WTC11 (cell line): Measurements from ENCODE around the gene NOL4. TPM values are rescaled to one million over a fixed set of nuclear protein-coding genes. Genes with fewer than 3 reads are reported as not detected.

Source experiments
- ATAC-seq: fragments of 200-7000 bp; cut with Tn5 transposase; 2 replicates; pipeline ENCODE4 v1.10.0; 2021; ENCODE audit warnings: mild to moderate bottlenecking, moderate library complexity
- CTCF ChIA-PET: fragments of 300-600 bp; sonication (Branson Sonifier 250); formaldehyde crosslinking; loops from one replicate; lab custom pipeline; 2021; ENCODE audit warnings: antibody characterized with exemption; lab: Charles Lee
- POLR2A ChIA-PET: fragments of 350-600 bp; sonication (Branson Sonifier 250); formaldehyde crosslinking; loops from one replicate; lab custom pipeline; 2021; ENCODE audit warnings: antibody characterized with exemption; lab: Charles Lee
- DNase-seq: peaks from one replicate; pipeline ENCODE4 v3.0.0; 2021; ENCODE audit warnings: low spot score
- H3K27ac Mint-ChIP-seq: 2 replicates; pipeline ENCODE4 v1.8.0; 2021; ENCODE audit warnings: mixed read lengths
- H3K27me3 Mint-ChIP-seq: 2 replicates; pipeline ENCODE4 v1.8.0; 2021; ENCODE audit warnings: low read depth, mild to moderate bottlenecking, moderate library complexity, mixed read lengths
- H3K36me3 Mint-ChIP-seq: 2 replicates; pipeline ENCODE4 v1.8.0; 2021; ENCODE audit warnings: mixed read lengths
- H3K4me1 Mint-ChIP-seq: 2 replicates; pipeline ENCODE4 v1.8.0; 2022; ENCODE audit warnings: mixed read lengths
- H3K4me3 Mint-ChIP-seq: 2 replicates; pipeline ENCODE4 v1.8.0; 2021; ENCODE audit warnings: mild to moderate bottlenecking, moderate library complexity, mixed read lengths
- H3K9me3 Mint-ChIP-seq: 2 replicates; pipeline ENCODE4 v1.8.0; 2021; ENCODE audit warnings: mixed read lengths
- CBFB ChIP-seq: sonication (generic); formaldehyde crosslinking; IDR thresholded peaks from 2 replicates; pipeline ENCODE4 v1.8.1; 2022; ENCODE audit warnings: mild to moderate bottlenecking, low read depth, missing genetic modification reagents
- ESRRA ChIP-seq: sonication (generic); formaldehyde crosslinking; IDR thresholded peaks from 2 replicates; pipeline ENCODE4 v1.8.1; 2022; ENCODE audit warnings: mild to moderate bottlenecking, missing genetic modification reagents, borderline replicate concordance
- ETV6 ChIP-seq: sonication (generic); formaldehyde crosslinking; IDR thresholded peaks from 2 replicates; pipeline ENCODE4 v1.8.1; 2022; ENCODE audit warnings: mild to moderate bottlenecking, missing genetic modification reagents
- IRF2 ChIP-seq: sonication (generic); formaldehyde crosslinking; IDR thresholded peaks from 2 replicates; pipeline ENCODE4 v1.8.0; 2022; ENCODE audit warnings: low read depth, missing genetic modification reagents, borderline replicate concordance
- SP1 ChIP-seq: sonication (generic); formaldehyde crosslinking; conservative IDR thresholded peaks from 2 replicates; pipeline ENCODE4 v1.8.1; 2022; ENCODE audit warnings: missing genetic modification reagents
- TEAD4 ChIP-seq: sonication (generic); formaldehyde crosslinking; IDR thresholded peaks from 2 replicates; pipeline ENCODE4 v1.8.0; 2022; ENCODE audit warnings: mild to moderate bottlenecking, missing genetic modification reagents
- ZNF232 ChIP-seq: sonication (generic); formaldehyde crosslinking; IDR thresholded peaks from 2 replicates; pipeline ENCODE4 v1.8.0; 2022; ENCODE audit warnings: mild to moderate bottlenecking, missing genetic modification reagents
- ZNF263 ChIP-seq: sonication (generic); formaldehyde crosslinking; IDR thresholded peaks from 2 replicates; pipeline ENCODE4 v1.8.1; 2022; ENCODE audit warnings: low read depth, mild to moderate bottlenecking, moderate library complexity, missing genetic modification reagents
- ZNF396 ChIP-seq: fragments of 250-450 bp; sonication (Bioruptor Pico); IDR thresholded peaks from 2 replicates; pipeline ENCODE4 v1.8.0; 2021; ENCODE audit warnings: mild to moderate bottlenecking, moderate library complexity, borderline replicate concordance
- total RNA-seq: library from RNA; stranded (reverse); gene quantifications from 3 replicates; pipeline ENCODE4 v1.2.3, GENCODE V29; 2021
- TF ChIP-seq, protein P1 (sequence below): sonication (generic); formaldehyde crosslinking; IDR thresholded peaks from 2 replicates; pipeline ENCODE4 v1.8.0; 2022; ENCODE audit warnings: mild to moderate bottlenecking, missing genetic modification reagents
- TF ChIP-seq, protein P2 (sequence below): sonication (generic); formaldehyde crosslinking; IDR thresholded peaks from 2 replicates; pipeline ENCODE4 v1.8.1; 2023; ENCODE audit warnings: mild to moderate bottlenecking, missing genetic modification reagents, moderate library complexity
- TF ChIP-seq, protein P3 (sequence below): sonication (generic); formaldehyde crosslinking; conservative IDR thresholded peaks from 2 replicates; pipeline ENCODE4 v1.8.1; 2022; ENCODE audit warnings: mild to moderate bottlenecking, missing genetic modification reagents
- TF ChIP-seq, protein P4 (sequence below): fragments of 250-450 bp; sonication (Bioruptor Pico); IDR thresholded peaks from 2 replicates; pipeline ENCODE4 v1.9.0; 2021; ENCODE audit warnings: mild to moderate bottlenecking, borderline replicate concordance
- TF ChIP-seq, protein P5 (sequence below): sonication (generic); formaldehyde crosslinking; IDR thresholded peaks from 2 replicates; pipeline ENCODE4 v1.8.0; 2022; ENCODE audit warnings: mild to moderate bottlenecking, missing genetic modification reagents
- TF ChIP-seq, protein P6 (sequence below): sonication (generic); formaldehyde crosslinking; IDR thresholded peaks from 2 replicates; pipeline ENCODE4 v1.8.0; 2023; ENCODE audit warnings: missing genetic modification reagents, mild to moderate bottlenecking, borderline replicate concordance

NOL4 gene
- total RNA-seq, 1 experiment from 2014 or later: 1.2 TPM

DNA sequence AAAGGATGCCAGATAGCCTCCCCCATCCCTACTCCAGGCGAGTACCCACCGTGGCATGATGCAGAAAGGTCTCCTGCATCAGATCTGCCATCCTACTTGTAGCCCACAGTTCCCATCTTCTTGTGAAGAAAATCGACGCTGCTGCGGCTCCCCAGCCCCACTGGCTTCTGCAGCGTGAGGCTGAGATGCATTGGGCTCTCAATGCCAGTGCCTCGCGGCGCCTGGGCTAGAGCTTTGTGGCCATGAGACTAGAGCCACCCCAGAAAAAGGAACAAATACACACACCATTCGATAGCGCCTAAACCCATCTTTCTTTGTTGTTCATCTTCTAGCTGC is 2.8 kb downstream of the NOL4 start:
- TF ChIP-seq CBFB (CRISPR knock-in tag) (no peak), SP1 (CRISPR knock-in tag) (no peak), TEAD4 (CRISPR knock-in tag) (no peak), ZNF263 (CRISPR knock-in tag) (no peak), ESRRA (CRISPR knock-in tag) (no peak), ETV6 (no peak), ZNF232 (CRISPR knock-in tag) (no peak), ZNF396 (CRISPR knock-in tag) (no peak)
- TF ChIP-seq, protein P1, sequence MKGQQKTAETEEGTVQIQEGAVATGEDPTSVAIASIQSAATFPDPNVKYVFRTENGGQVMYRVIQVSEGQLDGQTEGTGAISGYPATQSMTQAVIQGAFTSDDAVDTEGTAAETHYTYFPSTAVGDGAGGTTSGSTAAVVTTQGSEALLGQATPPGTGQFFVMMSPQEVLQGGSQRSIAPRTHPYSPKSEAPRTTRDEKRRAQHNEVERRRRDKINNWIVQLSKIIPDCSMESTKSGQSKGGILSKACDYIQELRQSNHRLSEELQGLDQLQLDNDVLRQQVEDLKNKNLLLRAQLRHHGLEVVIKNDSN (CRISPR knock-in tag): no peak
- TF ChIP-seq, protein P2, sequence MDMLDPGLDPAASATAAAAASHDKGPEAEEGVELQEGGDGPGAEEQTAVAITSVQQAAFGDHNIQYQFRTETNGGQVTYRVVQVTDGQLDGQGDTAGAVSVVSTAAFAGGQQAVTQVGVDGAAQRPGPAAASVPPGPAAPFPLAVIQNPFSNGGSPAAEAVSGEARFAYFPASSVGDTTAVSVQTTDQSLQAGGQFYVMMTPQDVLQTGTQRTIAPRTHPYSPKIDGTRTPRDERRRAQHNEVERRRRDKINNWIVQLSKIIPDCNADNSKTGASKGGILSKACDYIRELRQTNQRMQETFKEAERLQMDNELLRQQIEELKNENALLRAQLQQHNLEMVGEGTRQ (CRISPR knock-in tag): no peak
- TF ChIP-seq, protein P3, sequence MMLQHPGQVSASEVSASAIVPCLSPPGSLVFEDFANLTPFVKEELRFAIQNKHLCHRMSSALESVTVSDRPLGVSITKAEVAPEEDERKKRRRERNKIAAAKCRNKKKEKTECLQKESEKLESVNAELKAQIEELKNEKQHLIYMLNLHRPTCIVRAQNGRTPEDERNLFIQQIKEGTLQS (CRISPR knock-in tag): no peak
- TF ChIP-seq, protein P4, sequence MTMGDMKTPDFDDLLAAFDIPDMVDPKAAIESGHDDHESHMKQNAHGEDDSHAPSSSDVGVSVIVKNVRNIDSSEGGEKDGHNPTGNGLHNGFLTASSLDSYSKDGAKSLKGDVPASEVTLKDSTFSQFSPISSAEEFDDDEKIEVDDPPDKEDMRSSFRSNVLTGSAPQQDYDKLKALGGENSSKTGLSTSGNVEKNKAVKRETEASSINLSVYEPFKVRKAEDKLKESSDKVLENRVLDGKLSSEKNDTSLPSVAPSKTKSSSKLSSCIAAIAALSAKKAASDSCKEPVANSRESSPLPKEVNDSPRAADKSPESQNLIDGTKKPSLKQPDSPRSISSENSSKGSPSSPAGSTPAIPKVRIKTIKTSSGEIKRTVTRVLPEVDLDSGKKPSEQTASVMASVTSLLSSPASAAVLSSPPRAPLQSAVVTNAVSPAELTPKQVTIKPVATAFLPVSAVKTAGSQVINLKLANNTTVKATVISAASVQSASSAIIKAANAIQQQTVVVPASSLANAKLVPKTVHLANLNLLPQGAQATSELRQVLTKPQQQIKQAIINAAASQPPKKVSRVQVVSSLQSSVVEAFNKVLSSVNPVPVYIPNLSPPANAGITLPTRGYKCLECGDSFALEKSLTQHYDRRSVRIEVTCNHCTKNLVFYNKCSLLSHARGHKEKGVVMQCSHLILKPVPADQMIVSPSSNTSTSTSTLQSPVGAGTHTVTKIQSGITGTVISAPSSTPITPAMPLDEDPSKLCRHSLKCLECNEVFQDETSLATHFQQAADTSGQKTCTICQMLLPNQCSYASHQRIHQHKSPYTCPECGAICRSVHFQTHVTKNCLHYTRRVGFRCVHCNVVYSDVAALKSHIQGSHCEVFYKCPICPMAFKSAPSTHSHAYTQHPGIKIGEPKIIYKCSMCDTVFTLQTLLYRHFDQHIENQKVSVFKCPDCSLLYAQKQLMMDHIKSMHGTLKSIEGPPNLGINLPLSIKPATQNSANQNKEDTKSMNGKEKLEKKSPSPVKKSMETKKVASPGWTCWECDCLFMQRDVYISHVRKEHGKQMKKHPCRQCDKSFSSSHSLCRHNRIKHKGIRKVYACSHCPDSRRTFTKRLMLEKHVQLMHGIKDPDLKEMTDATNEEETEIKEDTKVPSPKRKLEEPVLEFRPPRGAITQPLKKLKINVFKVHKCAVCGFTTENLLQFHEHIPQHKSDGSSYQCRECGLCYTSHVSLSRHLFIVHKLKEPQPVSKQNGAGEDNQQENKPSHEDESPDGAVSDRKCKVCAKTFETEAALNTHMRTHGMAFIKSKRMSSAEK (CRISPR knock-in tag): no peak
- TF ChIP-seq, protein P5, sequence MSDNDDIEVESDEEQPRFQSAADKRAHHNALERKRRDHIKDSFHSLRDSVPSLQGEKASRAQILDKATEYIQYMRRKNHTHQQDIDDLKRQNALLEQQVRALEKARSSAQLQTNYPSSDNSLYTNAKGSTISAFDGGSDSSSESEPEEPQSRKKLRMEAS (CRISPR knock-in tag): no peak
- peak; percentile 45 for DNase-seq
- H3K27ac Mint-ChIP-seq: no peak overlapping the region
- peaks cover 71% of the 10 kb centered on the region for H3K27me3 Mint-ChIP-seq
- 0 out of 2 replicates have a peak, but pooled peaks have one; percentile 3 for ATAC-seq
- ChIA-PET CTCF (interaction anchor here (0.6 to 4.6 kb wide), 5 partner anchors 63 to 440 kb away, joined by 3 to 34 read pairs (median 4); no protein-coding TSS in a partner anchor), POLR2A (no interaction called here)
- peak overlapping the region; percentile 82 for H3K4me3 Mint-ChIP-seq
- H3K9me3 Mint-ChIP-seq: no peaks in the 10 kb centered on the region
- no peaks in the 10 kb centered on the region for H3K36me3 Mint-ChIP-seq
- peaks cover 19% of the 10 kb centered on the region for H3K4me1 Mint-ChIP-seq

DNA sequence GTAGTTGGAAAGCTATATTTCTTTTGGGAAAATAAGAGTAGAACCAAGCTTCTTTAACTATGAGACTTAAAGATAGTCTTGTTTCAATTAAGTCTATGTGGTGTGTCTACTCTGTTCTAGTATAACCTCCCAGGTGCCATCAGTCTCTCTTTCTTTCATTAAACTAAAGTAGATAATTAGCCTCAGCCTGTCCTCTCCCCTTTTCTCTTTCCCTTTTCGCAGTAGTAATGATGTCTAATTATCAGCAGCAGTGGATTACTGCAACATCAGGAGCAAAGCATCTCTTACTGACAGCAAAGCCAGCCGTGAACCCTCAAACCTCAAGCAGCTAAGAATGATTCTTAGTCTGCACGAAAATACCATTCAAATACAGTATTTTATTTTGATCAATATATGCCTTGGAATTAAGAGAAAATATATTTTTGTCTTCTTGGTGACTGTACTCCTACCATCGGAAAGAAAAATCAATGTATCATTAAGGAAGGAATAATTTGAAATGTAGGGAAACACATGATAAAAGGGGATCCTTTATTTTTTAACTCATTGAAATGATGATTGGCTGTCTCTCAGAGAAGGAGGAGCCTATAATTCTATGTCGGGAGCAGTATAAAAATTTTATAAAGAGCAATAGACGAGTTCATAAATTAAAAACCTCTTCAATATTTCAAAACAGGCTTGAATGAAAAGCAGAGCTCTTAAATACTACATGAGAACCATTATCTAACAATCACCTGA is 4.5 kb downstream of the NOL4 start:
- H3K36me3 Mint-ChIP-seq: no peaks in the 10 kb centered on the region
- H3K4me1 Mint-ChIP-seq: peaks cover 18% of the 10 kb centered on the region
- CTCF ChIA-PET: no interaction called here
- DNase-seq (no peak), ATAC-seq (no peak)
- peaks cover 71% of the 10 kb centered on the region for H3K27me3 Mint-ChIP-seq
- H3K27ac Mint-ChIP-seq: no peak overlapping the region
- TF ChIP-seq IRF2 (no peak), TEAD4 (CRISPR knock-in tag) (no peak)
- TF ChIP-seq, protein P6, sequence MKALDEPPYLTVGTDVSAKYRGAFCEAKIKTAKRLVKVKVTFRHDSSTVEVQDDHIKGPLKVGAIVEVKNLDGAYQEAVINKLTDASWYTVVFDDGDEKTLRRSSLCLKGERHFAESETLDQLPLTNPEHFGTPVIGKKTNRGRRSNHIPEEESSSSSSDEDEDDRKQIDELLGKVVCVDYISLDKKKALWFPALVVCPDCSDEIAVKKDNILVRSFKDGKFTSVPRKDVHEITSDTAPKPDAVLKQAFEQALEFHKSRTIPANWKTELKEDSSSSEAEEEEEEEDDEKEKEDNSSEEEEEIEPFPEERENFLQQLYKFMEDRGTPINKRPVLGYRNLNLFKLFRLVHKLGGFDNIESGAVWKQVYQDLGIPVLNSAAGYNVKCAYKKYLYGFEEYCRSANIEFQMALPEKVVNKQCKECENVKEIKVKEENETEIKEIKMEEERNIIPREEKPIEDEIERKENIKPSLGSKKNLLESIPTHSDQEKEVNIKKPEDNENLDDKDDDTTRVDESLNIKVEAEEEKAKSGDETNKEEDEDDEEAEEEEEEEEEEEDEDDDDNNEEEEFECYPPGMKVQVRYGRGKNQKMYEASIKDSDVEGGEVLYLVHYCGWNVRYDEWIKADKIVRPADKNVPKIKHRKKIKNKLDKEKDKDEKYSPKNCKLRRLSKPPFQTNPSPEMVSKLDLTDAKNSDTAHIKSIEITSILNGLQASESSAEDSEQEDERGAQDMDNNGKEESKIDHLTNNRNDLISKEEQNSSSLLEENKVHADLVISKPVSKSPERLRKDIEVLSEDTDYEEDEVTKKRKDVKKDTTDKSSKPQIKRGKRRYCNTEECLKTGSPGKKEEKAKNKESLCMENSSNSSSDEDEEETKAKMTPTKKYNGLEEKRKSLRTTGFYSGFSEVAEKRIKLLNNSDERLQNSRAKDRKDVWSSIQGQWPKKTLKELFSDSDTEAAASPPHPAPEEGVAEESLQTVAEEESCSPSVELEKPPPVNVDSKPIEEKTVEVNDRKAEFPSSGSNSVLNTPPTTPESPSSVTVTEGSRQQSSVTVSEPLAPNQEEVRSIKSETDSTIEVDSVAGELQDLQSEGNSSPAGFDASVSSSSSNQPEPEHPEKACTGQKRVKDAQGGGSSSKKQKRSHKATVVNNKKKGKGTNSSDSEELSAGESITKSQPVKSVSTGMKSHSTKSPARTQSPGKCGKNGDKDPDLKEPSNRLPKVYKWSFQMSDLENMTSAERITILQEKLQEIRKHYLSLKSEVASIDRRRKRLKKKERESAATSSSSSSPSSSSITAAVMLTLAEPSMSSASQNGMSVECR (CRISPR knock-in tag): no peak
- TF ChIP-seq, all 79 proteins: peak for 0
- no peak overlapping the region for H3K4me3 Mint-ChIP-seq
- H3K9me3 Mint-ChIP-seq: no peaks in the 10 kb centered on the region
- POLR2A ChIA-PET: no interaction called here
